ENCODE results near the gene AK9. TPM values are rescaled to one million over a fixed set of nuclear protein-coding genes. Genes with fewer than 3 reads are reported as not detected.

The AK9 gene
- total RNA-seq, 1 experiment from 2014 or later: 2.3 TPM

DNA sequence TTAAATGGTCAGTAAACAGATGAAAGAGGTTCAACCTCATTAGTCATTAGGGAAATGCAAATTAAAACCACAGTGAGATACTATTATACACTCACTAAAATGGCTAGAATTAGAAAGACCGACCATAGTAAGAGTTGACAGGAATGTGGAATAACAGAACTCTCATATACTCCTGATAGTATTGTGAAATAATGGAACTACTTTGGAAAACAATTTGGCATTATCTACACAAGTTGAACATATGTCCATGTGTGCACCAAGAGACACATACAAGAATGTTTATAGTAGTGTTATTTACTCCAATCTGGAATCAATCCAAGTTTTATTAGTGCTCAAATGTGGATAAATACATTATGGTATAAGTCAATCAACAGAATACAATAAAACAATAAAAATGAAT is 59.6 kb downstream of the AK9 start:
- H3K9me3 ChIP-seq (ENCODE audit: control insufficient read depth, insufficient read depth, low read depth, low read length): no peaks in the 10 kb centered on the region
- H3K4me1 ChIP-seq (ENCODE audit: control insufficient read depth, insufficient read depth, low read length): no peaks in the 10 kb centered on the region
- DNase-seq (ENCODE audit: low read depth, low spot score): no peak
- H3K27me3 ChIP-seq (ENCODE audit: control insufficient read depth, insufficient read depth, low read length): peaks cover 4% of the 10 kb centered on the region
- POLR2A ChIA-PET: no interaction called here
- no peak for ATAC-seq
- CTCF ChIA-PET: no interaction called here
- no peaks in the 10 kb centered on the region for H3K36me3 ChIP-seq (ENCODE audit: control insufficient read depth, insufficient read depth, low read length)
- TF ChIP-seq, protein P1, sequence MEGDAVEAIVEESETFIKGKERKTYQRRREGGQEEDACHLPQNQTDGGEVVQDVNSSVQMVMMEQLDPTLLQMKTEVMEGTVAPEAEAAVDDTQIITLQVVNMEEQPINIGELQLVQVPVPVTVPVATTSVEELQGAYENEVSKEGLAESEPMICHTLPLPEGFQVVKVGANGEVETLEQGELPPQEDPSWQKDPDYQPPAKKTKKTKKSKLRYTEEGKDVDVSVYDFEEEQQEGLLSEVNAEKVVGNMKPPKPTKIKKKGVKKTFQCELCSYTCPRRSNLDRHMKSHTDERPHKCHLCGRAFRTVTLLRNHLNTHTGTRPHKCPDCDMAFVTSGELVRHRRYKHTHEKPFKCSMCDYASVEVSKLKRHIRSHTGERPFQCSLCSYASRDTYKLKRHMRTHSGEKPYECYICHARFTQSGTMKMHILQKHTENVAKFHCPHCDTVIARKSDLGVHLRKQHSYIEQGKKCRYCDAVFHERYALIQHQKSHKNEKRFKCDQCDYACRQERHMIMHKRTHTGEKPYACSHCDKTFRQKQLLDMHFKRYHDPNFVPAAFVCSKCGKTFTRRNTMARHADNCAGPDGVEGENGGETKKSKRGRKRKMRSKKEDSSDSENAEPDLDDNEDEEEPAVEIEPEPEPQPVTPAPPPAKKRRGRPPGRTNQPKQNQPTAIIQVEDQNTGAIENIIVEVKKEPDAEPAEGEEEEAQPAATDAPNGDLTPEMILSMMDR (IDR thresholded peaks at IDR 0.05): no peak
- TF ChIP-seq TCF7L2 (IDR thresholded peaks at IDR 0.05; ENCODE audit: low read depth, low read length): no peak
- TF ChIP-seq REST (IDR thresholded peaks at IDR 0.05; ENCODE audit: insufficient read depth in 1 of 2, low read depth in 2 of 2, low read length in 1 of 2): no peak
- TF ChIP-seq SIN3A (IDR thresholded peaks at IDR 0.05; ENCODE audit: borderline replicate concordance, insufficient read depth, low read depth, low read length): no peak
- TF ChIP-seq POLR2AphosphoS5 (IDR thresholded peaks at IDR 0.05; ENCODE audit: low read depth, low read length): no peak
- H3K27ac ChIP-seq (ENCODE audit: low read length): no peak overlapping the region
- H3K4me3 ChIP-seq (ENCODE audit: low read depth in 2 of 2, low read length in 2 of 2): no peak overlapping the region
- in situ Hi-C loops (cut with HindIII; ENCODE audit: low pct_unique_long_range_greater_than_20kb, low sequenced_read_pairs): no loop called here
- no TSS peak for BruUV-seq (replicated peaks)
- intact Hi-C loops (cut with micrococcal nuclease; ENCODE audit: unreplicated experiment): no loop called here

- H3K9me3 ChIP-seq (ENCODE audit: control insufficient read depth, insufficient read depth, low read depth, low read length): no peaks in the 10 kb centered on the region
- H3K36me3 ChIP-seq (ENCODE audit: control insufficient read depth, insufficient read depth, low read length): no peaks in the 10 kb centered on the region
- ChIA-PET CTCF (no interaction called here), POLR2A (no interaction called here)
- no peaks in the 10 kb centered on the region; the same call in 1 of the 2 replicates for H3K27me3 ChIP-seq (ENCODE audit: control insufficient read depth, insufficient read depth, low read length)
- TF ChIP-seq TCF7L2 (IDR thresholded peaks at IDR 0.05; ENCODE audit: low read depth, low read length) (no peak), REST (IDR thresholded peaks at IDR 0.05; ENCODE audit: insufficient read depth in 1 of 2, low read depth in 2 of 2, low read length in 1 of 2) (no peak)
- no peaks in the 10 kb centered on the region for H3K4me1 ChIP-seq (ENCODE audit: control insufficient read depth, insufficient read depth, low read length)
- in situ Hi-C loops (cut with HindIII; ENCODE audit: low pct_unique_long_range_greater_than_20kb, low sequenced_read_pairs): no loop called here
- no peak overlapping the region for H3K27ac ChIP-seq (ENCODE audit: low read length)
- no peak overlapping the region for H3K4me3 ChIP-seq (ENCODE audit: low read depth in 2 of 2, low read length in 2 of 2)
- ATAC-seq (no peak), DNase-seq (ENCODE audit: low read depth, low spot score) (no peak)
- intact Hi-C loops (cut with micrococcal nuclease; ENCODE audit: unreplicated experiment): no loop called here
- BruUV-seq (replicated peaks): no TSS peak
These were observed 62.6 kb downstream of the AK9 start for GRCh38 chr6:109628158-109629000.
